ENCODE data around the gene PRDM8.

- TF ChIP-seq CTCF (IDR thresholded peaks at IDR 0.05) (no peak), POLR2A (IDR thresholded peaks at IDR 0.05) (no peak)
Measured at GRCh38 chr4:80189956-80190677, 7.2 kb upstream of the PRDM8 start.

All from tibial nerve (tissue), 3 donors.